K562 (cell line): ENCODE data around the gene SUOX. TPM values are rescaled to one million over a fixed set of nuclear protein-coding genes. Genes with fewer than 3 reads are reported as not detected.
A peak's percentile ranks its signal among the peaks of the same experiment; 100 is the strongest.

Experiments
- ATF4 ChIP-seq: fragments of 450-650 bp; formaldehyde crosslinking; IDR thresholded peaks from 2 replicates; pipeline ENCODE4 v1.4.0; 2022; ENCODE audit warnings: mild to moderate bottlenecking, moderate library complexity
- BACH1 ChIP-seq: fragments of 200-800 bp; sonication (Bioruptor generic); IDR thresholded peaks from 2 replicates; pipeline ENCODE4 v1.6.1; 2016; ENCODE audit warnings: missing genetic modification characterization, missing compliant biosample characterization
- CTBP1 ChIP-seq: fragments of 450-650 bp; IDR thresholded peaks from 2 replicates; pipeline ENCODE4 v1.6.1; 2016; ENCODE audit warnings: borderline replicate concordance
- FOXA3 ChIP-seq, 2 experiments: fragments of 450-650 bp in 1 of 2; sonication (generic) in 1 of 2; formaldehyde crosslinking; IDR thresholded peaks in 1 of 2; conservative IDR thresholded peaks in 1 of 2; 2 replicates each; pipeline versions ENCODE4 v1.4.0 to v1.8.0; 2020 to 2022; ENCODE audit warnings: mild to moderate bottlenecking in 2 of 2, missing genetic modification reagents in 1 of 2
- HDAC1 ChIP-seq, 2 experiments: fragments of 450-650 bp; IDR thresholded peaks; 2 replicates each; pipeline ENCODE4 v1.6.1; 2016 to 2017; ENCODE audit warnings: inconsistent platforms in 1 of 2, mild to moderate bottlenecking in 1 of 2, moderate library complexity in 1 of 2
- HEY1 ChIP-seq: fragments of 250-450 bp; sonication (Bioruptor Pico); IDR thresholded peaks from 2 replicates; pipeline ENCODE4 v1.5.0; 2020; ENCODE audit warnings: mild to moderate bottlenecking, moderate library complexity, borderline replicate concordance
- MEF2A ChIP-seq: IDR thresholded peaks from 2 replicates; pipeline ENCODE4 v1.6.1; 2011; ENCODE audit warnings: low read depth, mild to moderate bottlenecking, low read length, moderate library complexity; ENCODE audit not compliant: control insufficient read depth
- NFE2 ChIP-seq: IDR thresholded peaks from 2 replicates; pipeline ENCODE4 v1.6.1; 2014; ENCODE audit warnings: antibody characterized with exemption, low read depth
- NFRKB ChIP-seq: fragments of 450-650 bp; IDR thresholded peaks from 2 replicates; pipeline ENCODE4 v1.6.1; 2016; ENCODE audit warnings: low read depth
- PHB2 ChIP-seq: fragments of 450-650 bp; IDR thresholded peaks from 2 replicates; pipeline ENCODE4 v1.6.1; 2017; ENCODE audit warnings: low read depth
- PML ChIP-seq: IDR thresholded peaks from 2 replicates; pipeline ENCODE4 v1.6.1; 2012; ENCODE audit warnings: low read length, inconsistent platforms
- POU5F1 ChIP-seq: fragments of 150-350 bp; IDR thresholded peaks from 2 replicates; pipeline ENCODE4 v1.6.1; 2014; ENCODE audit warnings: borderline replicate concordance, low read length, low read depth, mild to moderate bottlenecking; ENCODE audit not compliant: partially characterized antibody
- RAD51 ChIP-seq: fragments of 450-650 bp; IDR thresholded peaks from 2 replicates; pipeline ENCODE4 v1.7.1; 2016; ENCODE audit warnings: low read depth, mild to moderate bottlenecking, borderline replicate concordance
- SETDB1 ChIP-seq: IDR thresholded peaks from one replicate; pipeline ENCODE4 v1.6.1; 2012; ENCODE audit warnings: low read length, control low read depth, inconsistent platforms
- SREBF2 ChIP-seq: sonication (generic); formaldehyde crosslinking; IDR thresholded peaks from 2 replicates; pipeline ENCODE4 v1.4.0; 2020; ENCODE audit warnings: mild to moderate bottlenecking, missing genetic modification reagents
- TAL1 ChIP-seq: fragments of 450-650 bp; IDR thresholded peaks from 2 replicates; pipeline ENCODE4 v1.6.1; 2016; ENCODE audit warnings: mild to moderate bottlenecking
- TEAD4 ChIP-seq, 2 experiments: sonication (generic) in 1 of 2; formaldehyde crosslinking in 1 of 2; IDR thresholded peaks; 2 replicates each; pipeline versions ENCODE4 v1.6.1 to v1.8.0; 2012 to 2022; ENCODE audit warnings: borderline replicate concordance in 1 of 2, inconsistent platforms in 1 of 2, low read length in 1 of 2, mild to moderate bottlenecking in 1 of 2, missing genetic modification reagents in 1 of 2
- ZKSCAN1 ChIP-seq: fragments of 150-350 bp; IDR thresholded peaks from 2 replicates; pipeline ENCODE4 v1.6.1; 2016; ENCODE audit warnings: low read depth, low read length
- ZNF12 ChIP-seq: sonication (generic); formaldehyde crosslinking; IDR thresholded peaks from 2 replicates; pipeline ENCODE4 v1.4.0; 2020; ENCODE audit warnings: mild to moderate bottlenecking, missing genetic modification reagents
- ZNF253 ChIP-seq: fragments of 250-450 bp; sonication (Bioruptor Pico); conservative IDR thresholded peaks from 2 replicates; pipeline ENCODE4 v1.6.1; 2021; ENCODE audit warnings: mild to moderate bottlenecking
- ZNF316 ChIP-seq: fragments of 450-650 bp; IDR thresholded peaks from 2 replicates; pipeline ENCODE4 v1.6.1; 2016
- ZNF431 ChIP-seq: sonication (generic); formaldehyde crosslinking; IDR thresholded peaks from 2 replicates; pipeline ENCODE4 v1.8.0; 2022; ENCODE audit warnings: mild to moderate bottlenecking, missing genetic modification reagents
- ZNF696 ChIP-seq: fragments of 250-450 bp; sonication (Bioruptor Pico); conservative IDR thresholded peaks from 2 replicates; pipeline ENCODE4 v1.4.0; 2020; ENCODE audit warnings: mild to moderate bottlenecking, moderate library complexity
- ZZZ3 ChIP-seq: fragments of 450-650 bp; IDR thresholded peaks from 2 replicates; pipeline ENCODE4 v1.6.1; 2016; ENCODE audit warnings: antibody characterized with exemption, mild to moderate bottlenecking, moderate library complexity
- polyA plus RNA-seq, 8 experiments: library from polyadenylated mRNA; depleted of rRNA in 4 of 8; stranded (reverse) in 5 of 8; unstranded in 3 of 8; fragments of >200 nt; fragmentation: Nextera tagmentation in 2 of 8; fragmentation: Illumina TruSeq in 1 of 8; extraction: Ambion mirVana in 2 of 8; extraction: Trizol in 1 of 8; gene quantifications; 2 replicates each; pipeline versions ENCODE4 v1.2.1 to v1.2.3, GENCODE V29; 2011 to 2014; ENCODE audit warnings: inconsistent platforms in 1 of 8, missing spikeins in 1 of 8
- total RNA-seq, 7 experiments: library from RNA; depleted of rRNA in 6 of 7; stranded (reverse); fragments of >200 nt in 6 of 7; fragmentation: Illumina TruSeq in 2 of 7; extraction: Trizol in 2 of 7; gene quantifications; 2 replicates each; pipeline versions ENCODE4 v1.2.1 to v1.2.3, GENCODE V29; 2011 to 2021; ENCODE audit warnings: low replicate concordance in 1 of 7
- TF ChIP-seq, protein P1 (sequence below): fragments of 450-650 bp; formaldehyde crosslinking; IDR thresholded peaks from 2 replicates; pipeline ENCODE4 v1.4.0; 2020; ENCODE audit warnings: mild to moderate bottlenecking, moderate library complexity
- TF ChIP-seq, protein P2 (sequence below): sonication (generic); formaldehyde crosslinking; IDR thresholded peaks from 2 replicates; pipeline ENCODE4 v1.8.1; 2023; ENCODE audit warnings: mild to moderate bottlenecking, missing genetic modification reagents

Gene SUOX
- total and polyA plus RNA-seq, 9 of the 15 experiments (the other 6 are each of a cell fraction or from before 2014, with no cell fraction given), result 9.2 to 39.7 (median 25.4) TPM

DNA sequence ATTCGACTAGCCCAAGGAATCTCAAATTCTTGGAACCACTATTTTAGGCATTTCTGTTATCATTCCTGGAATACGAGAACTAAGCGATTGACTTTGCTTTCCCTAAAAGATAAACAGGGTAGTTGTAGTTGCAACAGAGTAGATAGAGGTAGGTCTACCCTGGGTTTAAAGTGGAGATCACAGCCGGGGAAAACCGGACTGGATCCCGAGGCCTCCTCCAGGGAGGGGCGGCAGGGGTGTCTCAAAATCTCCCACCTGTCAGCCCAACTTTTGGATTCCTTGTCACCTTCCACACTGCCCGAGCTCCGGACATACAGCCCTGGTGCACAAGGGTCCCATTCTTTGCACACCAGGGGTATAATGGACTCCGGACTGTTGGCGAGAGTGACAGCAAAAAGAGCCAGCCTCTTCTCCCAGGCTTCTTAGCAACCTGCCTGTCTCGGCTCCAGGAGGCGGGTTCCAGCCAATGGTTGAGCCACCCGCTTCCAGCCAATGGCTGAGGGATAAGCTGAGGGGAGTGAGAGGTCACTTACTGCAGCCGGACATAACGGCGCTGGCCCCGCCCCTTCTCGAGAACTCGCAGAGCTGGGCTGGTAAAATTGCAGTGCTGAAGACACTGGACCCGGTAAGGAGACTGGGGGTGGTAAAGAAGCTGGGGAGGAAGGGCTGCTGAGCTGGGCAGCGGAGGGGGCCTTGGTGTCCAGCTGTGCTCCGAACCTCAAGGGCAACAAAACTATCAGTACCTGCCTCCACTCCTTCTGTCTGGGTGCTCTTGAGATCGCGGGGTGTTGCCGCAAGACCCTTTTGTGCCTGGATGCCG, at the start of gene SUOX (continued):
- TF ChIP-seq ZZZ3 (no peak), PHB2 (no peak), SETDB1 (no peak), ZNF12 (CRISPR knock-in tag) (no peak; the same call in 1 of the 2 replicates), ZNF253 (CRISPR knock-in tag) (no peak), HDAC1 (IDR thresholded peaks at IDR 0.05) (peak in 1 of 2 experiments; percentile 51; a peak in 1 of 4 replicates), SREBF2 (CRISPR knock-in tag) (no peak), TAL1 (no peak), NFE2 (no peak), POU5F1 (no peak), HEY1 (CRISPR knock-in tag) (no peak), NFRKB (no peak), ZNF696 (no peak), TEAD4 (IDR thresholded peaks at IDR 0.05; ENCODE audit: low read length) (no peak; the same call in 1 of the 2 replicates), TEAD4 (CRISPR knock-in tag; IDR thresholded peaks at IDR 0.05; ENCODE audit: borderline replicate concordance) (no peak), PML (no peak; the same call in 1 of the 2 replicates), FOXA3 (CRISPR knock-in tag; conservative IDR thresholded peaks at IDR 0.05 in 1 of 2, IDR thresholded peaks at IDR 0.05 in 1 of 2) (peak in 1 of 2 experiments; percentile 49; a peak in 2 of 4 replicates), RAD51 (no peak), ZNF316 (no peak), ATF4 (CRISPR knock-in tag) (no peak; the same call in 1 of the 2 replicates), CTBP1 (0 out of 2 replicates have a peak, but pooled peaks have one; percentile 27), ZNF431 (CRISPR knock-in tag) (no peak), MEF2A (peak; percentile 2; the same call in 1 of the 2 replicates), ZKSCAN1 (no peak), BACH1 (tag) (no peak)
- TF ChIP-seq, protein P1, sequence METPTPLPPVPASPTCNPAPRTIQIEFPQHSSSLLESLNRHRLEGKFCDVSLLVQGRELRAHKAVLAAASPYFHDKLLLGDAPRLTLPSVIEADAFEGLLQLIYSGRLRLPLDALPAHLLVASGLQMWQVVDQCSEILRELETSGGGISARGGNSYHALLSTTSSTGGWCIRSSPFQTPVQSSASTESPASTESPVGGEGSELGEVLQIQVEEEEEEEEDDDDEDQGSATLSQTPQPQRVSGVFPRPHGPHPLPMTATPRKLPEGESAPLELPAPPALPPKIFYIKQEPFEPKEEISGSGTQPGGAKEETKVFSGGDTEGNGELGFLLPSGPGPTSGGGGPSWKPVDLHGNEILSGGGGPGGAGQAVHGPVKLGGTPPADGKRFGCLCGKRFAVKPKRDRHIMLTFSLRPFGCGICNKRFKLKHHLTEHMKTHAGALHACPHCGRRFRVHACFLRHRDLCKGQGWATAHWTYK (CRISPR knock-in tag), result no peak; the same call in 1 of the 2 replicates
- TF ChIP-seq, protein P2, sequence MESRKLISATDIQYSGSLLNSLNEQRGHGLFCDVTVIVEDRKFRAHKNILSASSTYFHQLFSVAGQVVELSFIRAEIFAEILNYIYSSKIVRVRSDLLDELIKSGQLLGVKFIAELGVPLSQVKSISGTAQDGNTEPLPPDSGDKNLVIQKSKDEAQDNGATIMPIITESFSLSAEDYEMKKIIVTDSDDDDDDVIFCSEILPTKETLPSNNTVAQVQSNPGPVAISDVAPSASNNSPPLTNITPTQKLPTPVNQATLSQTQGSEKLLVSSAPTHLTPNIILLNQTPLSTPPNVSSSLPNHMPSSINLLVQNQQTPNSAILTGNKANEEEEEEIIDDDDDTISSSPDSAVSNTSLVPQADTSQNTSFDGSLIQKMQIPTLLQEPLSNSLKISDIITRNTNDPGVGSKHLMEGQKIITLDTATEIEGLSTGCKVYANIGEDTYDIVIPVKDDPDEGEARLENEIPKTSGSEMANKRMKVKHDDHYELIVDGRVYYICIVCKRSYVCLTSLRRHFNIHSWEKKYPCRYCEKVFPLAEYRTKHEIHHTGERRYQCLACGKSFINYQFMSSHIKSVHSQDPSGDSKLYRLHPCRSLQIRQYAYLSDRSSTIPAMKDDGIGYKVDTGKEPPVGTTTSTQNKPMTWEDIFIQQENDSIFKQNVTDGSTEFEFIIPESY (CRISPR knock-in tag), result no peak
